Caki2 (cell line): ENCODE measurements around the gene PATZ1. TPM values are rescaled to one million over a fixed set of nuclear protein-coding genes. Genes with fewer than 3 reads are reported as not detected.

Experiments used
- DNase-seq: peaks from one replicate; pipeline ENCODE4 v3.0.0-alpha.2; 2015; ENCODE audit warnings: low read depth
- in situ Hi-C: cut with HindIII; loops from 2 replicates; pipeline ENCODE4 v1.10.0; 2016; ENCODE audit warnings: low sequenced_read_pairs, low pct_unique_long_range_greater_than_20kb, mixed read lengths
- total RNA-seq: library from RNA; depleted of rRNA; stranded (reverse); fragments of >200 nt; shearing (Covaris generic); gene quantifications from 2 replicates; pipeline ENCODE4 v1.2.3, GENCODE V29; 2014; ENCODE audit warnings: low replicate concordance

PATZ1 gene
- total RNA-seq, 1 experiment from 2014 or later = 27.4 TPM

DNA sequence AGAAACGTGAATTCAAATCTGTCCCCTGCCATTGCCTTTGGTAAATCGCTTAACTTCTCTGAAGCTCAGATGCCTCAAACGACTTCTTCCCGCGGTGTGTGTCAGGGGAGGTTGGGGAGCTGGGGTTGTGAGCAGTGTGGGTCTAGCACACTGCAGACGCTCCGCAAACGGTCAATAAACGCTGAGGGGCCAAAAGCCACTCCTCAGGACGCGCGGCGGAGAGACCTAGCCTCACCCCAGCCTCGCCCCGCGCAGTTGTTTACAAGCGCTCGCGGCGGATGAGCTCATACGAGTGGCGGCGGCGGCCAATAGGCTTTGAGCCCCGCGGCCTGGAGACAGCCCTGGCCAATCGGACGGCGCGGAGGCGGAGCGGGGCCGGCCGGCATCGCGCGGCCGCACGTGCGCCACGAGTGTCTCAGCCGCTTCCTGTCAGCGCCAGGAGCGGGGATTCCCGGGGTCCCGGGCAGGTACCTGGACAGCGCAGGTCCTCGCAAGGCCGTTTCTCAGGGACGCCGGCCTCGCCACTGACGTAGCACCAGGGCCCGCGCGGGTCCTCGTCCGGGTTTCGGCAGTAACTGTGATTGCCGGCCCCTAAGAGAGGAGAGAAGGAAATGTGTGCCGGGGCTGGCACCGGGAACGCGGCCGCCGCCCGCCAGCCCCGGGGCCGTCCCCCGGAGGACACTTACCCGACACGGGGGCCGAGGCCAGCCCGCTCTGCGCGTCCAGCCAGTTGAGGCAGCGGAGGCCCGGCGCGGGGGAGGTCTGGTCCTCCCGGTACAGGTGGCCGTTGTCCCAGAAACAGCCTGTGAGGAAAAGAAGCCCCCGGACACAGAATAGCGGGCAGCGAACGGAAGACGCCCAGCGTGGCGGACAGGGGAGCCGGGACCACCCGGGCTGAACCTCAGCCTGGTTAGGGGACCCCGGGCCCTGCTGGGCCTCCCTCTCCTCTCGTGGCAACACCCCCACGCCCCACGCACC is 55.4 kb downstream of the PATZ1 start:
- in situ Hi-C loops = no loop called here

DNA sequence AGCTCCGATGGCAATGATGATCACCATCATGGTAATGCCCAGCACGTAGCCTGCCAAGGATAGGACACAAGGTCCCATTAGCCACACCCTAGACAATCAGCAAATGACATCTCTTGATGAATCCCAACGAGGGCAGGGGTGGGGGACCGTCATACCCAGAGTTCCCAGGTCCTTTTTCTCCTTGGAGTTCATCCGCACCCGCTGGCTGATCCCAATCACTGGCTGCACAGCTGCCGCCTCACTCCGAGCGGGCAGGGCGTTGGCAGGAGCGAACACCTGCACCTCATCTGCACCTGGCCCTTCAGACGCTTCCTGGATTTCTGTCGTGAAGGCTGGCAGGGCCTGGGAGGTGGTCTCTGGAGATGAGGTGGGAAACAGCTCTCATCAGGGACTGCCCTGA is 56.8 kb downstream of the PATZ1 start:
- DNase-seq = no peak
- in situ Hi-C loops = no loop called here

More for the DNA sequence above, 55.4 kb downstream of the PATZ1 start:
- peak; percentile 89 for DNase-seq

DNA sequence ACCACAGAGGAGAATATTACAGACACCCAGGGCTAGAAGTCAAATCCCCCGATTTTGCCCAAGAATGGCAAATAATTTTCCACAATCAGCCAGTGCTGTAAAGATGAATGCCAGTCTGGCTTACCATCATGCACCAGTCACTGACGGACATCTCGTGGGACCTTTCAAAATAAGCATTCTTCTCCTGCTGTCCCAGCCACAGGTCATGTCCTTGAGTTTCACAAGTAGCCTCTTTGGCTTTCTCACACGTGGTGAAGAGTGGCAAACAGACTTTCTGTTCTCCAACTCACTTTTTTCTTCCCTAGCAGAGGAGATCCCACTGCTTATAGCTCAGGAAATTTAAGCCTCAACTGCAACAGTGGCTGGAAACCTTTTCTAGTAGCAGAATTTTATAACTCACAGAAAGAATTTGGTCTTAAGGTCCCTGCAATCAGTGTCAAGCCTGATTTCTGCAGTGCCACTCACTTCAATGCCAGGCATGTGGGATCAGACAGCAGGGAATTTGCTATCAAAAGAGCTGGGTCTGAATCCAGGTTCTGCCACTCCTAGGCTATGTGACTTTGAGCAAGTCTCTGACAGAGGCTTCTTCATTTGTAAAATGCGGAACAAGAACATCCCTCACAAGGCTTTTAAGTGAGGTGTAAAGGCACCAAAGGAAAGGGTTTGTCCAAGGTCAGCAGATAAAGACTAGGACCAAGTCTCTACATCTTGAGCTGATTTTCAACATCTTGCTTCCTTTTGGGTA is 57.5 kb downstream of the PATZ1 start:
- DNase-seq = no peak
- in situ Hi-C loops = no loop called here

DNA sequence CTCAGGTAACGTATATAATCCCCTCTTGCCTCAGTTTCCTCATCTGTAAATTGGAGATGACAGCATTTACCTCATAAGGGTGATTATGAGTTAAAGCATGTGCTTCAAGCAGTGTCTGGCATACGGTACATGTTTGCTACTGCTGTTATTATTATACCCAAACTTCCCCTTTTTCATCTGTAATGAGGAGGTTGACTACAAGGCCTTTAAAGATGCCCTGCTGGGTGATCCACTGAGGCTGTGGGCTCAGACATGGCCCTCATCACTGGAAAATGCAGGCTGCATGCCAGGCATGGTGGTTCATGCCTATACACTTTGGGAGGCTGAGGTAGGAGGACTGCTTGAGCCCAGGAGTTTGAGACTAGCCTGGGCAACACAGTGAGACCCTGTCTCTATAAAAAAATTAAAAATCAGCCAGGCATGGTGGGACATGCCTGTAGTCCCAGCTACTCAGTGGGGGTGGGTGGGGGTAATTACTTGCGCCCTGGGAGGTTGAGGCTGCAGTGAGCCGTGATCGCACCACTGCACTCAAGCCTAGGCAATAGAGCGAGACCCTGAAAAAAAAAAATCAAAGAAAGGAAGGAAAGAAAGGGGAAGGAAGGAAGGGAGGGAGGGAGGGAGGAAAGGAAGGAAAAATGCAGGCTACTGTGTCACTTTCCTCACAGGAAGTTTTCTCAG is 58.2 kb downstream of the PATZ1 start:
- DNase-seq = no peak
- in situ Hi-C loops = no loop called here

DNA sequence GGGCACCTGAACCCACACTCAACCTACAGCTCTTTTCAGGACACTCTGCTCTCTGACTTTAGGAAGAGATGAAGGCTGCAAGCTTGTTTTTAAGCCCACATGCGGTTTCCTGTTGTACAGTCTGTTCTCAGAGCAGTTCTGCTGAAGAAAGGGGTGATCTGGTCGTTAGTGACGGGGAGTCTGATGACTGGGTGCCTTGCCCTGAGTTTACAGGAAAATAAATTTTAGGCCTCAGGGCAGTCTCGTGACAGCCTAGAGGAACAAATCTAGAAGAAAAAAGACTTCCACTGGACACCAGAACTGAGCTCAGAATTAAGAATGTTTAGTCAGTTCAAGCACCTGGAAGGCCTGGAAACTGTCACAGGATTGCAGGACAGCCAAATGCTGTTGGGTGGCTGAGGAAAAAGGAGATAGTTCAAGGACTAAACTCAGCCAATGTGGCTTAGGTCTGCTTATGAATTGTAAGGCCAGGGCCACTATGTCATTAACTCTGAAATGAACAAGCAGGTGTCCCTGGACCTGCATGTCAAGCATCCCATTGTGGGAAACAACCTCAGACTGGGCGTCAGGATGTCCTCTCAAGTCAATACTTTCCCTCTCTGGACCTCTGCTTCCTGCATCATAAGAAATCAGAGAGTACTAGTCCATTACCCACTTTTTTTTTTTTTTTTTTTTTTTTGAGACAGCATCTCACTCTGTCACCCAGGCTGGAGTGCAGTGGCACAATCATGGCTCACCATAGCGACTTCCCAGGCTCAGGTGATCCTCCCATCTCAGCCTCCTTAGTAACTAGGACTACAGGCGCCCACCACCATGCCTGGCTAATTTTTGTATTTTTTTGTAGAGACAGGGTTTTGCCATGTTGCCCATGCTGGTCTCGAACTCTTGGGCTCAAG is 59.5 kb downstream of the PATZ1 start:
- in situ Hi-C loops = no loop called here
- DNase-seq = no peak

DNA sequence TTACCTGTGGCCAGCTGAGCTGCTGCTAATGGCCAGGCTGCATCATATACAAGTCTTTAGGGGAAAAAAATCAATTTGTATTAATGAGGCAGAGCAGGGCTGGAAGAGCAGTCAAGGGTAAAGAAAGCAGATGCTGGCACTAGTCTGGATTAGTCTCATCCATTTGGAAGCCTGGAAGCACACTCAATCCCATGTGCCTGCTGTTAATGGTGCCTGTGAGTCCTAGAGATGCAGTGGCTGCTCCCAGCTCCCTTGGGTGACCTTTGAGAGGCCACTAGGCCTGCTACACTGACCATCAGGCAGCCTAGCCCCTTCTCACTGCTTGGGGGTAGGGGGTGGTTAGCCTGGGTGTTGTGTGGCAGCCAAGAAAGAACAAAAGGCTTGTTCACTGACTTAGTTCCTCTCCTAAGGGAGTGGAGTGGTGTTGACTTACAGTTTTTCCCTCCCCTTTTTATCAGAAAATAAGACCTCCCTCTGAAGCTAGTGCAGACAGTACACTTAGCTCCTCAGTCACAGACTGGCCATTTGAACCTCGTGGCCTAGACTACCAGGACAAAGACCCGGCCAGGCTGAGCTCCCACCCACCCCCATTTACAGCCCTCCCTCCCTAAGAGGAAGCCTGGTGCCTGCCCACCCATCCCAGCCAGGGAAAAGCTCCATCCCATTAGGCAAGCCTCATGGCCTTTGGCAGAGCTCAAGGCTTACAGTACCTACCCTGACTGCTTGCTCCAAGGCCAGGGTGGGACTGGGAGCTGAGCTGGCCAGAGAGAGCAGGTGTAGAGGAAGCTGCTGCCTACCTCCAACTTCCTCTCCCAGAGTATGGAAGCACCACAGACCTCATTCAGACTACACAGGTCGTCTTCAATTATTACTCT is 61.6 kb downstream of the PATZ1 start:
- in situ Hi-C loops = no loop called here
- no peak for DNase-seq

DNA sequence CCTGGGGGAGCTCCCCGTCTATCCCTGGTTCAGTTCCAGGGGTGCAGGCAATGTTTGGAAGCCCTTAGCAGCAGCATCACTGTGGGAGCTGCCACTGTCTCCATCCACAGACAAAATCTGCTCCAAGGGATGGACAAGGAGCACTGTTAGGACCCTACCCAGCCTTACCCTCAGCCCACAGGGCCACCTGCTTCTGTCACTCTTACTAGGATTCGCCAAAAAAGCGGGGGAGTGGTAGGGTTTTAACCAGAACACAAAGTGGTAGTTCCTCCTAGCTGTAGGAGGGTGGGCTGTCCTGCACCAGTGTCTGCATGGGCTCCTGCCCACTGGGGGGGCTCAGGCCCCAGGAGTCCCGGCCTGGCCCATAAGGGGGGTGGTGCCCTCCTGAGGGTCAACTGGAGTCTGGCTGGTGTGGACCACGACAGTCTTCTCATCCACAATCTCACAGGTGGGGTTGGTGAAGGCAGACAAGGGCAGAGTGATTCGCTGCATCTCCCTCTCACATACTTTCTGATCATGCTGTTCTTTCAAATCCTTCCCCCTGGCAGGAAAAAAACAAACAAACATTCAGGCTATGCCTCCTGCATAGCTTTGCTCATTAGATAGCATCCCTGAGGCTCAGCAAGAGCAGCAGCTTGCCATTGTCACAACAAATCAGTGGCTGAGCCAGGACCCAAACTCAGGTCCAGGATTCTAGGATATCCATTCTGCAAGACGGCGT is 63.2 kb downstream of the PATZ1 start:
- DNase-seq = no peak
- in situ Hi-C loops = no loop called here

DNA sequence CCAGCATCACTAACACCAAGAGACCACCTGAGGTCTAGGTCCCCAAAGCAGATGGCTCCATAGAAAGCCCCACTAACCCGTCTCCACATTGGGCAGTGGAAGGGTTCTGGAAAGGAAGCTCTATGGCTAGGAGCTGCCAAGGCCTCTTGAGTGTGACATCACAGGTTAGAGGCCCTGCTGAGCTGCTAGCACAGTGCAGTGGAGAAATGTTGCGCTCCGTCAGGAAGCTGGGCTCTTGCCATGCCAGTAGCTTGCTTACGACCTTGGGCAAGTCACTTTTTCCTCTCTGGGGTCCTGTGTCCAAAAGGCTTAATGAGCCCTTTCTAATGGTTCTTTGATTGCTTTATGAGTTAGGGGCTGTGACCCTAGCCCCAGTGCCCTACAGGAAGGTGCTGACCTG is 64.4 kb downstream of the PATZ1 start:
- in situ Hi-C loops = no loop called here
- no peak for DNase-seq

DNA sequence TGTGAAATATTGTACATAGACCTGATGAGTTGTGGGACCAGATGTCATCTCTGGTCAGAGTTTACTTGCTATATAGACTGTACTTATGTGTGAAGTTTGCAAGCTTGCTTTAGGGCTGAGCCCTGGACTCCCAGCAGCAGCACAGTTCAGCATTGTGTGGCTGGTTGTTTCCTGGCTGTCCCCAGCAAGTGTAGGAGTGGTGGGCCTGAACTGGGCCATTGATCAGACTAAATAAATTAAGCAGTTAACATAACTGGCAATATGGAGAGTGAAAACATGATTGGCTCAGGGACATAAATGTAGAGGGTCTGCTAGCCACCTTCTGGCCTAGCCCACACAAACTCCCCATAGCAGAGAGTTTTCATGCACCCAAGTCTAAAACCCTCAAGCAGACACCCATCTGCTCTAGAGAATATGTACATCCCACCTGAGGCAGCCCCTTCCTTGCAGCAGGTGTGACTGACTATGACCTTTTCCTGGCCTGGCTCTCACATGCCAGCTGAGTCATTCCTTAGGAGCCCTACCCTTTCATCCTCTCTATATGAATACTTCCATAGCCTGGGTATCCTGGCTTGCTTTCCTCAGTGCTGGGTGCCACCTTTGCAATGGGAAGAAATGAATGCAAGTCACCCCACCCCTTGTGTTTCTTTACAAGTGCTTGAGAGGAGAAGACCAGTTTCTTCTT is 66.2 kb downstream of the PATZ1 start:
- in situ Hi-C loops = no loop called here
- DNase-seq = peak; percentile 23

DNA sequence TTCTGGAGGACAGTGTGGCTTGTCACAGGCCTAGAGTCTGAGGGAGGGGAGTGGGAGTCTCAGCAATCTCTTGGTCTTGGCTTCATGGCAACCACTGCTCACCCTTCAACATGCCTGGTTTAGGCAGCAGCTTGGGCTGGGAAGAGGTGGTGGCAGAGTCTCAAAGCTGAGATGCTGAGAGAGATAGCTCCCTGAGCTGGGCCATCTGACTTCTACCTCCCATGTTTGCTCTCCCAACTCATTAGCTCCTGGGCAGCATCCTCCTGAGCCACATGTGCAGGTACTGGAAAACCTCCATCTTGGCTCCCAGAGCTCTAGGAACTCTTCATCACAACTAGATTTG is 66.8 kb downstream of the PATZ1 start:
- DNase-seq = no peak
- in situ Hi-C loops = no loop called here

DNA sequence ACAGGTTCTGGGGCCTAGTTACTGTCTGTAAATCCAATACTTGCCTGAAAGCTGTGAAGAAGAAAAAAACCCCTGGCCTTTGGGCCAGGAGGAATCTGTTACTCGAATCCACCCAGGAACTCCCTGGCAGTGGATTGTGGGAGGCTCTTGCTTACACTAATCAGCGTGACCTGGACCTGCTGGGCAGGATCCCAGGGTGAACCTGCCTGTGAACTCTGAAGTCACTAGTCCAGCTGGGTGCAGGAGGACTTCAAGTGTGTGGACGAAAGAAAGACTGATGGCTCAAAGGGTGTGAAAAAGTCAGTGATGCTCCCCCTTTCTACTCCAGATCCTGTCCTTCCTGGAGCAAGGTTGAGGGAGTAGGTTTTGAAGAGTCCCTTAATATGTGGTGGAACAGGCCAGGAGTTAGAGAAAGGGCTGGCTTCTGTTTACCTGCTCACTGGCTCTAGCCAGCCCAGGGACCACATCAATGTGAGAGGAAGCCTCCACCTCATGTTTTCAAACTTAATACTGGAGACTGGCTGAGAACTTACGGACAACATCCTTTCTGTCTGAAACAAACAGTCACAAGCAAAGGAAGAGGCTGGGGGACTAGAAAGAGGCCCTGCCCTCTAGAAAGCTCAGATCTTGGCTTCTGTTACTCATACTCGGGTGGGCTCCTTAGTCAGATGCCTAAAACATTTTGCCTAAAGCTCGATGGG is 67.4 kb downstream of the PATZ1 start:
- no peak for DNase-seq
- in situ Hi-C loops = no loop called here

DNA sequence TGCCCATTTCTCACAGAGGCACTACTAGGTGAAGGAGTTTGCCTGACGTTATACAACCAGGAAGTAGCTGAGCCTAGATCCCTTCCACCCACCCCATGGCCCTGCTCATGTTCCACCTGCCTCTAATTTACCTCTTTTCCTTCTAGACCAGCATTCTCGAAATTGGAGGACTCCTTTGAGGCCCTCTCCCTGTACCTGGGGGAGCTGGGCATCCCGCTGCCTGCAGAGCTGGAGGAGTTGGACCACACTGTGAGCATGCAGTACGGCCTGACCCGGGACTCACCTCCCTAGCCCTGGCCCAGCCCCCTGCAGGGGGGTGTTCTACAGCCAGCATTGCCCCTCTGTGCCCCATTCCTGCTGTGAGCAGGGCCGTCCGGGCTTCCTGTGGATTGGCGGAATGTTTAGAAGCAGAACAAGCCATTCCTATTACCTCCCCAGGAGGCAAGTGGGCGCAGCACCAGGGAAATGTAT is 68.0 kb downstream of the PATZ1 start:
- no peak for DNase-seq
- in situ Hi-C loops = no loop called here

DNA sequence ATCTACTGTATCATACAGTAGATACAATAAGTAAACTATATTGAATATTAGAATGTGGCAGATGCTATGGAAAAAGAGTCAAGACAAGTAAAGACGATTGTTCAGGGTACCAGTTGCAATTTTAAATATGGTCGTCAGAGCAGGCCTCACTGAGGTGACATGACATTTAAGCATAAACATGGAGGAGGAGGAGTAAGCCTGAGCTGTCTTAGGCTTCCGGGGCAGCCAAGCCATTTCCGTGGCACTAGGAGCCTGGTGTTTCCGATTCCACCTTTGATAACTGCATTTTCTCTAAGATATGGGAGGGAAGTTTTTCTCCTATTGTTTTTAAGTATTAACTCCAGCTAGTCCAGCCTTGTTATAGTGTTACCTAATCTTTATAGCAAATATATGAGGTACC is 68.4 kb downstream of the PATZ1 start:
- DNase-seq = no peak
- in situ Hi-C loops = no loop called here

DNA sequence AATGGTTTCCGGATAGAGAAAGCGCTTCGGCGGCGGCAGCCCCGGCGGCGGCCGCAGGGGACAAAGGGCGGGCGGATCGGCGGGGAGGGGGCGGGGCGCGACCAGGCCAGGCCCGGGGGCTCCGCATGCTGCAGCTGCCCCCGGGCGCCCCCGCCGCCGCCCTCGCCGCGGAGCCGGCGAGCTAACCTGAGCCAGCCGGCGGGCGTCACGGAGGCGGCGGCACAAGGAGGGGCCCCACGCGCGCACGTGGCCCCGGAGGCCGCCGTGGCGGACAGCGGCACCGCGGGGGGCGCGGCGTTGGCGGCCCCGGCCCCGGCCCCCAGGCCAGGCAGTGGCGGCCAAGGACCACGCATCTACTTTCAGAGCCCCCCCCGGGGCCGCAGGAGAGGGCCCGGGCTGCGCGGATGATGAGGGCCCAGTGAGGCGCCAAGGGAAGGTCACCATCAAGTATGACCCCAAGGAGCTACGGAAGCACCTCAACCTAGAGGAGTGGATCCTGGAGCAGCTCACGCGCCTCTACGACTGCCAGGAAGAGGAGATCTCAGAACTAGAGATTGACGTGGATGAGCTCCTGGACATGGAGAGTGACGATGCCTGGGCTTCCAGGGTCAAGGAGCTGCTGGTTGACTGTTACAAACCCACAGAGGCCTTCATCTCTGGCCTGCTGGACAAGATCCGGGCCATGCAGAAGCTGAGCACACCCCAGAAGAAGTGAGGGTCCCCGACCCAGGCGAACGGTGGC is 69.5 kb downstream of the PATZ1 start:
- DNase-seq = no peak
- in situ Hi-C loops = no loop called here
